B cell (primary cell): ENCODE measurements around the gene MARCKS. TPM values are rescaled to one million over a fixed set of nuclear protein-coding genes. Genes with fewer than 3 reads are reported as not detected.
"Not testable (repeated sequence)": the region's sequence is repeated elsewhere in the genome, so short reads cannot be mapped to it uniquely, and the experiment has no call there.

ENCODE experiments used
- ATAC-seq: fragments of 200-7000 bp; cut with Tn5 transposase; one replicate; pipeline ENCODE4 v1.10.0; 2021; ENCODE audit warnings: low read depth, mild to moderate bottlenecking, moderate number of reproducible peaks, moderate library complexity
- CTCF ChIA-PET: fragments of 350-600 bp; sonication (Branson Sonifier 250); formaldehyde crosslinking; loops from one replicate; lab custom pipeline; 2021; ENCODE audit warnings: antibody characterized with exemption, inconsistent platforms; lab: Charles Lee
- POLR2A ChIA-PET: fragments of 350-600 bp; sonication (Branson Sonifier 250); formaldehyde crosslinking; loops from one replicate; lab custom pipeline; 2021; ENCODE audit warnings: antibody characterized with exemption; lab: Charles Lee
- DNase-seq: peaks from one replicate; pipeline ENCODE4 v3.0.0; 2013
- H2AFZ ChIP-seq: 2 replicates; pipeline ENCODE4 v1.6.1; 2012; ENCODE audit warnings: mild to moderate bottlenecking, low read depth, low read length; ENCODE audit not compliant: insufficient read depth, poor library complexity, severe bottlenecking
- H3K27ac ChIP-seq, 2 donors: 1 replicate in 1 of 2; 2 replicates in 1 of 2; pipeline ENCODE4 v1.5.1; 2012 to 2013; ENCODE audit warnings: low read length in 2 of 2, mild to moderate bottlenecking in 2 of 2, moderate library complexity in 1 of 2
- H3K27me3 ChIP-seq, 4 experiments: fragments of 200-600 bp in 1 of 4; sonication (generic) in 1 of 4; replicated peaks in 1 of 4; 1 replicate in 2 of 4; 2 replicates in 2 of 4; pipeline versions ENCODE4 v1.6.1 to v1.7.0; 2013 to 2016; ENCODE audit warnings: low read length in 3 of 4, mild to moderate bottlenecking in 2 of 4, mixed read lengths in 1 of 4, moderate library complexity in 1 of 4; ENCODE audit not compliant: insufficient read depth in 4 of 4, control insufficient read depth in 3 of 4; ENCODE audit errors: control extremely low read depth in 1 of 4
- H3K36me3 ChIP-seq, 2 experiments: replicated peaks in 1 of 2; 1 replicate in 1 of 2; 2 replicates in 1 of 2; pipeline versions ENCODE4 v1.6.1 to v1.7.1; 2013; ENCODE audit warnings: low read length in 1 of 2; ENCODE audit not compliant: insufficient read depth in 2 of 2, control insufficient read depth in 1 of 2; ENCODE audit errors: control extremely low read depth in 1 of 2, extremely low read depth in 1 of 2
- H3K4me1 ChIP-seq, 2 donors: fragments of 200-600 bp in 1 of 2; sonication (generic) in 1 of 2; 1 replicate in 1 of 2; 2 replicates in 1 of 2; pipeline versions ENCODE4 v1.5.1 to v1.6.1; 2013 to 2017; ENCODE audit warnings: low read length in 2 of 2; ENCODE audit not compliant: control insufficient read depth in 2 of 2, insufficient read depth in 2 of 2
- H3K4me2 ChIP-seq: replicated peaks from 2 replicates; pipeline ENCODE3; 2012; ENCODE audit warnings: mild to moderate bottlenecking, low read depth, low read length; ENCODE audit not compliant: poor library complexity, severe bottlenecking
- H3K4me3 ChIP-seq, 5 experiments: fragments of 200-600 bp in 1 of 5; sonication (generic) in 1 of 5; 1 replicate in 3 of 5; 2 replicates in 2 of 5; pipeline versions ENCODE4 v1.5.1 to v1.7.0; 2011 to 2016; ENCODE audit warnings: low read length in 4 of 5, mild to moderate bottlenecking in 4 of 5, low read depth in 2 of 5, control low read depth in 1 of 5, moderate library complexity in 1 of 5; ENCODE audit not compliant: insufficient read depth in 1 of 5; ENCODE audit errors: control extremely low read depth in 1 of 5, extremely low read depth in 1 of 5
- H3K79me2 ChIP-seq: fragments of 200-600 bp; sonication (generic); one replicate; pipeline ENCODE4 v1.6.0; 2016; ENCODE audit warnings: low read length; ENCODE audit not compliant: control insufficient read depth, insufficient read depth
- H3K9ac ChIP-seq: fragments of 200-600 bp; sonication (generic); 2 replicates; pipeline ENCODE4 v1.6.1; 2017; ENCODE audit warnings: mild to moderate bottlenecking, low read length, moderate library complexity
- H3K9me3 ChIP-seq, 3 donors: one replicate each; pipeline versions ENCODE4 v1.6.1 to v1.7.1; 2013; ENCODE audit warnings: low read length in 2 of 3; ENCODE audit not compliant: control insufficient read depth in 2 of 3, insufficient read depth in 1 of 3; ENCODE audit errors: control extremely low read depth in 1 of 3
- H4K20me1 ChIP-seq: 2 replicates; pipeline ENCODE4 v1.6.0; 2012; ENCODE audit warnings: mild to moderate bottlenecking, low read length; ENCODE audit not compliant: insufficient read depth, control insufficient read depth, poor library complexity, severe bottlenecking
- H3K27ac Mint-ChIP-seq: one replicate; pipeline ENCODE4 v1.8.0; 2021; ENCODE audit warnings: mixed read lengths
- H3K27me3 Mint-ChIP-seq: one replicate; pipeline ENCODE4 v1.8.0; 2021; ENCODE audit warnings: mixed read lengths
- H3K4me1 Mint-ChIP-seq: one replicate; pipeline ENCODE4 v1.8.0; 2021; ENCODE audit warnings: mixed read lengths
- H3K4me3 Mint-ChIP-seq: one replicate; pipeline ENCODE4 v1.8.0; 2021; ENCODE audit warnings: mixed read lengths
- H3K9me3 Mint-ChIP-seq: one replicate; pipeline ENCODE4 v1.8.0; 2022; ENCODE audit warnings: mixed read lengths; ENCODE audit not compliant: insufficient read depth
- CTCF ChIP-seq: fragments of 200-600 bp; IDR thresholded peaks from one replicate; pipeline ENCODE4 v1.8.0; 2022; ENCODE audit warnings: antibody characterized with exemption, mild to moderate bottlenecking
- EZH2 ChIP-seq: IDR thresholded peaks from 2 replicates; pipeline ENCODE4 v1.6.1; 2012; ENCODE audit warnings: borderline replicate concordance, low read depth, mild to moderate bottlenecking, moderate library complexity, low read length; ENCODE audit not compliant: insufficient read depth, poor library complexity, severe bottlenecking
- WGBS: methylation state at CpG from one replicate; pipeline ENCODE4 v1.1.5; 2013; ENCODE audit warnings: missing lambda C conversion rate; ENCODE audit not compliant: insufficient coverage; 5-methylcytosine and 5-hydroxymethylcytosine counted together
- intact Hi-C: fragments of 100-400 bp; cut with micrococcal nuclease; formaldehyde crosslinking; loops from one replicate; pipeline ENCODE4 v1.10.0; 2022
- polyA plus RNA-seq: library from polyadenylated mRNA; depleted of rRNA; stranded (reverse); fragments of >200 nt; gene quantifications from 2 replicates; pipeline ENCODE4 v1.2.3, GENCODE V29; 2012
- total RNA-seq, 2 donors: library from RNA; stranded (reverse); fragments of 120-200 nt in 1 of 2; gene quantifications; 1 replicate in 1 of 2; 2 replicates in 1 of 2; pipeline versions ENCODE4 v1.2.3 to v1.2.4, GENCODE V29; 2013 to 2022

Gene MARCKS
- total and polyA plus RNA-seq, 2 donors (not counting 1 experiment from before 2014, with no cell fraction given): 15.4 to 58.6 TPM

GRCh38 chr6:113908801-113909200, 51.7 kb downstream of the MARCKS start:
- no peaks in the 10 kb centered on the region for H3K4me1 ChIP-seq
- no peak for ATAC-seq
- no peaks in the 10 kb centered on the region for H3K79me2 ChIP-seq
- CTCF ChIA-PET: interaction anchor here (0.6 to 6.1 kb wide), 28 partner anchors 10 to 1736 kb away, joined by 3 to 79 read pairs (median 4); no protein-coding TSS in a partner anchor
- Mint-ChIP-seq H3K27me3 (no peaks in the 10 kb centered on the region), H3K9me3 (no peaks in the 10 kb centered on the region), H3K4me3 (no peak overlapping the region), H3K27ac (no peak overlapping the region), H3K4me1 (peaks cover 2% of the 10 kb centered on the region)
- no peak for DNase-seq
- no peak overlapping the region for H3K4me3 ChIP-seq
- no peaks in the 10 kb centered on the region for H3K36me3 ChIP-seq
- H3K9ac ChIP-seq: no peak overlapping the region
- H3K27me3 ChIP-seq: no peaks in the 10 kb centered on the region
- POLR2A ChIA-PET: no interaction called here
- TF ChIP-seq CTCF (no peak), EZH2 (no peak)
- H3K4me2 ChIP-seq: no peak overlapping the region
- intact Hi-C loops: loop anchor here (1.0 kb wide), 3 partner anchors 30 to 1728 kb away; no protein-coding TSS in a partner anchor
- no peak overlapping the region for H3K27ac ChIP-seq
- WGBS: 92% methylated on average over 2 of the region's 3 CpGs
- H2AFZ ChIP-seq: no peak overlapping the region
- no peaks in the 10 kb centered on the region for H3K9me3 ChIP-seq
- no peaks in the 10 kb centered on the region for H4K20me1 ChIP-seq

- Histone ChIP-seq H3K36me3 (no peaks in the 10 kb centered on the region), H2AFZ (no peak overlapping the region), H3K9ac (no peak overlapping the region), H3K27ac (no peak overlapping the region), H4K20me1 (no peaks in the 10 kb centered on the region), H3K27me3 (no peaks in the 10 kb centered on the region), H3K79me2 (no peaks in the 10 kb centered on the region), H3K4me3 (no peak overlapping the region), H3K4me1 (no peaks in the 10 kb centered on the region), H3K4me2 (no peak overlapping the region), H3K9me3 (no peaks in the 10 kb centered on the region)
- POLR2A ChIA-PET: no interaction called here
- Mint-ChIP-seq H3K9me3 (no peaks in the 10 kb centered on the region), H3K27me3 (no peaks in the 10 kb centered on the region), H3K4me1 (peaks cover 2% of the 10 kb centered on the region), H3K27ac (no peak overlapping the region), H3K4me3 (no peak overlapping the region)
- no CpG with 5 or more reads among the region's 6 CpGs for WGBS
- DNase-seq: peak; percentile 72
- TF ChIP-seq CTCF (peak; percentile 97), EZH2 (no peak)
- ATAC-seq: peak; percentile 57
- CTCF ChIA-PET: interaction anchor here (0.6 to 6.1 kb wide), 25 partner anchors 9 to 1737 kb away, joined by 3 to 79 read pairs (median 4); no protein-coding TSS in a partner anchor
- intact Hi-C loops: loop anchor here (1.0 kb wide), 3 partner anchors 30 to 1729 kb away; no protein-coding TSS in a partner anchor
Observed at GRCh38 chr6:113909224-113909856, 52.2 kb downstream of the MARCKS start.

GRCh38 chr6:113910285-113910684, 53.1 kb downstream of the MARCKS start:
- H2AFZ ChIP-seq, H3K4me3 ChIP-seq, H3K27ac Mint-ChIP-seq, H3K9me3 Mint-ChIP-seq, H3K27me3 Mint-ChIP-seq, H3K9me3 ChIP-seq, intact Hi-C loops, POLR2A ChIA-PET, H3K27me3 ChIP-seq, H3K4me2 ChIP-seq, H3K79me2 ChIP-seq, H3K4me1 Mint-ChIP-seq, H3K9ac ChIP-seq, H3K27ac ChIP-seq, DNase-seq, H3K36me3 ChIP-seq, H3K4me1 ChIP-seq, H4K20me1 ChIP-seq, ATAC-seq, H3K4me3 Mint-ChIP-seq: not testable (repeated sequence)
- WGBS: 73% methylated on average over 1 of the region's 1 CpG
- CTCF ChIA-PET: interaction anchor here (1.3 to 6.1 kb wide), 10 partner anchors 8 to 1732 kb away, joined by 3 to 79 read pairs (median 14); no protein-coding TSS in a partner anchor
